ENCODE measurements around the gene KDM8. TPM values are rescaled to one million over a fixed set of nuclear protein-coding genes. Genes with fewer than 3 reads are reported as not detected.

Gene KDM8
- total RNA-seq, 8 experiments from 2014 or later, result 2.1 to 9.9 (median 4.9) TPM

DNA sequence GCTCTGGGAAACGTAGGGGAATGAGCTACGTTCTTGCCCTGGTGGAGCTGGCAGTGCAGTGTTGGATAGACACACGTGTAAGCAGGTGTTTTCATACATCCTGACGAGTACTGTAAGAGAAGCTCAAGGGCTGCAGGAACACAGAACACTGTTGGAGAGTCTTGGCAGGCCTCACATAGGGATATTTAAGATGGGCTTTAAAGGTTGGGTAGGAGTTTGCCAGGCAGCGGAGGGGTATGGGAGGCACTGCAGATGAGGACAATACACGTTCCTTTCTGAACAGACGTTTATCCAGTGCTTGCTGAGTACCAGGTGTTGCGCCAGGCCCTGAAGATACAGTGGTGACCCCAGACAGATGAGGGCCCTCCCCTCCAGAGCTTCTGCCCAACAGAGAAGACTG, 6.3 kb downstream of the KDM8 start:
- no peak for ATAC-seq (replicated peaks in 6 of 8)
- Histone ChIP-seq H3K4me1 (replicated peaks in 1 of 2) (peaks cover 3% of the 10 kb centered on the region in 2 donors), H3K4me3 (no peak overlapping the region), H3K27ac (no peak overlapping the region)
- 60 to 100% (median 90%) methylated on average over 1 to 6 of the region's 8 CpGs; no CpG with 5 or more reads in 4 of the 10 experiments for WGBS, 10 experiments
- in situ Hi-C loops (cut with MboI; ENCODE audit: low pct_unique_long_range_greater_than_20kb in 2 of 9, low sequenced_read_pairs in 9 of 9, unreplicated experiment in 9 of 9), result no loop called here

- no peaks in the 10 kb centered on the region for H3K4me1 ChIP-seq (replicated peaks in 1 of 2)
- no peak overlapping the region for H3K4me3 ChIP-seq
- in situ Hi-C loops (cut with MboI; ENCODE audit: low pct_unique_long_range_greater_than_20kb in 2 of 9, low sequenced_read_pairs in 9 of 9, unreplicated experiment in 9 of 9), result no loop called here
- no peak overlapping the region for H3K27ac ChIP-seq
- 77 to 92% (median 91%) methylated on average over 2 to 6 of the region's 17 CpGs; no CpG with 5 or more reads in 6 of the 10 experiments for WGBS, 10 experiments
- ATAC-seq (replicated peaks in 6 of 8), result no peak
Observed at GRCh38 chr16:27210174-27210573, 6.8 kb downstream of the KDM8 start.

- in situ Hi-C loops (cut with MboI; ENCODE audit: low pct_unique_long_range_greater_than_20kb in 2 of 9, low sequenced_read_pairs in 9 of 9, unreplicated experiment in 9 of 9), result no loop called here
- ATAC-seq (replicated peaks in 6 of 8), result no peak
- 40 to 100% (median 88%) methylated on average over 1 to 10 of the region's 10 CpGs; no CpG with 5 or more reads in 1 of the 10 experiments for whole genome bisulfite sequencing, 10 experiments
- Histone ChIP-seq H3K4me3 (no peak overlapping the region), H3K4me1 (replicated peaks in 1 of 2) (no peaks in the 10 kb centered on the region), H3K27ac (no peak overlapping the region)
Observed at GRCh38 chr16:27211026-27211425, 7.7 kb downstream of the KDM8 start.

- ATAC-seq (replicated peaks in 6 of 8), result no peak
- 91 to 100% (median 100%) methylated on average over 1 to 15 of the region's 19 CpGs; no CpG with 5 or more reads in 1 of the 10 experiments for WGBS, 10 experiments
- Histone ChIP-seq H3K4me1 (replicated peaks in 1 of 2) (peaks cover 0 to 9% of the 10 kb centered on the region in 2 donors), H3K4me3 (no peak overlapping the region), H3K27ac (no peak overlapping the region)
- in situ Hi-C loops (cut with MboI; ENCODE audit: low pct_unique_long_range_greater_than_20kb in 2 of 9, low sequenced_read_pairs in 9 of 9, unreplicated experiment in 9 of 9), result no loop called here
Observed at GRCh38 chr16:27214084-27214961, 11.0 kb downstream of the KDM8 start.

DNA sequence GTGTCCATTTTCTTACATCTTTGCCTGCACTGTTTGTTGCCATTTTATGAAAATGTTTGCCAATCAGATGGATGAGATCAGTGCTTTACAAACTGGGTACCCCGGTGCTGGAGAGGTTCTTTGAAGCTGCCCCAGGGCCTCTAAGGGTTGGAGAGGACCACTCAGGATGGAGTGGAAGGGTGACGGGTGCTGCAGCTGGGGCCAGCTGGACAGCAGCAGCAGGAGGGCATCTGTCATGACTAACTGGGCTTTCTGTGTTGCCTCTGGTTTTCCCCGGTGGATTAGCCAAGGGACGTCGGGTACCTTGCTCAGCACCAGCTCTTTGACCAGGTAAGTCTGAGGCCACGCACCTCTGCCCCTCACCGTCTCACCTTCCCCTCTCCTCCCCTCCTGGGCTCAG, 12.3 kb downstream of the KDM8 start:
- in situ Hi-C loops (cut with MboI; ENCODE audit: low pct_unique_long_range_greater_than_20kb in 2 of 9, low sequenced_read_pairs in 9 of 9, unreplicated experiment in 9 of 9), result no loop called here
- H3K4me1 ChIP-seq (replicated peaks in 1 of 2), result peaks cover 0 to 9% of the 10 kb centered on the region in 2 donors
- no peak overlapping the region for H3K27ac ChIP-seq
- ATAC-seq (replicated peaks in 6 of 8), result no peak
- no peak overlapping the region for H3K4me3 ChIP-seq
- WGBS, 10 experiments, result 75 to 100% (median 100%) methylated on average over 1 of the region's 7 CpGs; no CpG with 5 or more reads in 7 of the 10 experiments

GRCh38 chr16:27216297-27216885, 13.1 kb downstream of the KDM8 start:
- ATAC-seq (replicated peaks in 6 of 8), result no peak
- H3K4me3 ChIP-seq, result no peak overlapping the region
- no peak overlapping the region for H3K27ac ChIP-seq
- in situ Hi-C loops (cut with MboI; ENCODE audit: low pct_unique_long_range_greater_than_20kb in 2 of 9, low sequenced_read_pairs in 9 of 9, unreplicated experiment in 9 of 9), result no loop called here
- WGBS, 10 experiments, result 60 to 100% (median 100%) methylated on average over 1 to 6 of the region's 16 CpGs; no CpG with 5 or more reads in 5 of the 10 experiments
- peaks cover 0 to 9% of the 10 kb centered on the region in 2 donors for H3K4me1 ChIP-seq (replicated peaks in 1 of 2)

GRCh38 chr16:27217256-27217655, 13.9 kb downstream of the KDM8 start:
- Histone ChIP-seq H3K27ac (peak overlapping the region; percentile 44 to 66), H3K4me3 (peak overlapping the region in 1 of 5 donors; percentile 5), H3K4me1 (replicated peaks in 1 of 2) (peaks cover 0 to 9% of the 10 kb centered on the region in 2 donors)
- 39 to 78% (median 60%) methylated on average over 1 to 10 of the region's 10 CpGs; no CpG with 5 or more reads in 4 of the 10 experiments for WGBS, 10 experiments
- peak in 7 of 8 experiments; percentile 72 to 96 (median 94) for ATAC-seq (replicated peaks in 6 of 8)
- in situ Hi-C loops (cut with MboI; ENCODE audit: low pct_unique_long_range_greater_than_20kb in 2 of 9, low sequenced_read_pairs in 9 of 9, unreplicated experiment in 9 of 9), result no loop called here

- H3K4me1 ChIP-seq (replicated peaks in 1 of 2), result peaks cover 0 to 9% of the 10 kb centered on the region in 2 donors
- 51 to 100% (median 93%) methylated on average over 1 to 7 of the region's 9 CpGs; no CpG with 5 or more reads in 6 of the 10 experiments for WGBS, 10 experiments
- H3K27ac ChIP-seq, result no peak overlapping the region
- no peak overlapping the region for H3K4me3 ChIP-seq
- no peak for ATAC-seq (replicated peaks in 6 of 8)
- in situ Hi-C loops (cut with MboI; ENCODE audit: low pct_unique_long_range_greater_than_20kb in 2 of 9, low sequenced_read_pairs in 9 of 9, unreplicated experiment in 9 of 9), result no loop called here
Observed at GRCh38 chr16:27218756-27219155, 15.4 kb downstream of the KDM8 start.

GRCh38 chr16:27219161-27219560, 15.8 kb downstream of the KDM8 start:
- 50 to 100% (median 76%) methylated on average over 1 to 7 of the region's 10 CpGs; no CpG with 5 or more reads in 3 of the 10 experiments for WGBS, 10 experiments
- Histone ChIP-seq H3K4me3 (no peak overlapping the region), H3K4me1 (replicated peaks in 1 of 2) (peaks cover 0 to 9% of the 10 kb centered on the region in 2 donors), H3K27ac (no peak overlapping the region)
- in situ Hi-C loops (cut with MboI; ENCODE audit: low pct_unique_long_range_greater_than_20kb in 2 of 9, low sequenced_read_pairs in 9 of 9, unreplicated experiment in 9 of 9), result no loop called here
- ATAC-seq (replicated peaks in 6 of 8), result no peak

GRCh38 chr16:27220120-27220519, 16.8 kb downstream of the KDM8 start:
- Histone ChIP-seq H3K27ac (no peak overlapping the region), H3K4me1 (replicated peaks in 1 of 2) (peaks cover 0 to 9% of the 10 kb centered on the region in 2 donors), H3K4me3 (no peak overlapping the region)
- in situ Hi-C loops (cut with MboI; ENCODE audit: low pct_unique_long_range_greater_than_20kb in 2 of 9, low sequenced_read_pairs in 9 of 9, unreplicated experiment in 9 of 9), result no loop called here
- WGBS, 10 experiments, result 40 to 94% (median 84%) methylated on average over 1 to 5 of the region's 9 CpGs; no CpG with 5 or more reads in 4 of the 10 experiments
- no peak for ATAC-seq (replicated peaks in 6 of 8)

GRCh38 chr16:27220527-27220926, 17.2 kb downstream of the KDM8 start:
- no peak for ATAC-seq (replicated peaks in 6 of 8)
- WGBS, 10 experiments, result 71 to 100% (median 86%) methylated on average over 1 to 4 of the region's 8 CpGs; no CpG with 5 or more reads in 3 of the 10 experiments
- no peak overlapping the region for H3K27ac ChIP-seq
- H3K4me3 ChIP-seq, result no peak overlapping the region
- in situ Hi-C loops (cut with MboI; ENCODE audit: low pct_unique_long_range_greater_than_20kb in 2 of 9, low sequenced_read_pairs in 9 of 9, unreplicated experiment in 9 of 9), result no loop called here
- H3K4me1 ChIP-seq (replicated peaks in 1 of 2), result peaks cover 0 to 9% of the 10 kb centered on the region in 2 donors

- Histone ChIP-seq H3K4me1 (replicated peaks in 1 of 2) (peaks cover 0 to 9% of the 10 kb centered on the region in 2 donors), H3K4me3 (no peak overlapping the region), H3K27ac (no peak overlapping the region)
- 38 to 100% (median 86%) methylated on average over 1 to 14 of the region's 16 CpGs; no CpG with 5 or more reads in 4 of the 10 experiments for WGBS, 10 experiments
- no peak for ATAC-seq (replicated peaks in 6 of 8)
- in situ Hi-C loops (cut with MboI; ENCODE audit: low pct_unique_long_range_greater_than_20kb in 2 of 9, low sequenced_read_pairs in 9 of 9, unreplicated experiment in 9 of 9), result no loop called here
Observed at GRCh38 chr16:27220991-27221390, 17.7 kb downstream of the KDM8 start.

DNA sequence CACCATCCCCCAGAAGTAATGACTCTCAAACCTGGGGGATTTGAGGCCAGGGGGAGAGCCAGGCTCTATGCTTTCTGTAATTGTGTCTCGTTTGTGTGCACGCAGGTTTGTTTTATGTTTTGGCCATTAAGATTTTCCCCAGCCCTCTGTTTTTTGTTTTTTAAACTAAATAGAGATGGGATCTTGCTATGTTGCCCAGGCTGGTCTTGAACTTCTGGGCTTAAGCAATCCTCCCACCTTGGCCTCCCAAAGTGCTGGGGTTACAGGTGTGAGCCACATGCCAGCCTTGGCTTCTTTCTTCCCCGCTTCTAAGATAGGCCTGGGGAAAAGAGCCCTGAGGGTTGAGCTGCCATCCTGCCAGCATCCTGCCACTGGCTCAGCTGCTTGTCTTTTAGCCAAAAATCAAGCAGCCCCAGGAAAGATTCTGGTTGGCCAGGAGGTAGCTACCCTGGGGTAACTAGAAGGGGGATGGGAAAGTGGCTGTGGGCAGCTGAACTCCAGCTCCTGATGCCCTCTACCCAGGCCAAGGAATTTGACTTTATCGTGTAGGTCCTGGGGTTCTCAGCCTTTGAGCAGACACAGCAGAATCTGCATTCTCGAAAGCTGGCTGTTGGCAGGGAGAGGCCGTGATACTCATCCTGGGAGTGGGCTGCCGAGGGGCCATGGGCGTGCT, 18.4 kb downstream of the KDM8 start:
- ATAC-seq (replicated peaks in 6 of 8), result no peak
- Histone ChIP-seq H3K4me1 (replicated peaks in 1 of 2) (peaks cover 0 to 9% of the 10 kb centered on the region in 2 donors), H3K4me3 (no peak overlapping the region), H3K27ac (no peak overlapping the region)
- 27 to 100% (median 99%) methylated on average over 1 to 7 of the region's 8 CpGs; no CpG with 5 or more reads in 3 of the 10 experiments for WGBS, 10 experiments
- in situ Hi-C loops (cut with MboI; ENCODE audit: low pct_unique_long_range_greater_than_20kb in 2 of 9, low sequenced_read_pairs in 9 of 9, unreplicated experiment in 9 of 9), result no loop called here
